ENCODE measurements around the gene PCDH9. TPM values are rescaled to one million over a fixed set of nuclear protein-coding genes. Genes with fewer than 3 reads are reported as not detected.
"Not testable (repeated sequence)": the region's sequence is repeated elsewhere in the genome, so short reads cannot be mapped to it uniquely, and the experiment has no call there.

The PCDH9 gene
- total RNA-seq, 1 donor from 2014 or later, result 0.20 TPM

GRCh38 chr13:67131393-67131792 is 98.7 kb downstream of the PCDH9 start:
- DNase-seq (ENCODE audit: low read depth in 2 of 2), result no peak

- no peak for DNase-seq (ENCODE audit: low read depth in 2 of 2)
These were observed 99.7 kb downstream of the PCDH9 start for GRCh38 chr13:67130444-67130843.

- DNase-seq (ENCODE audit: low read depth in 2 of 2), result no peak
These were observed 102.0 kb downstream of the PCDH9 start for GRCh38 chr13:67128136-67128535.

GRCh38 chr13:67125681-67126080 is 104.5 kb downstream of the PCDH9 start:
- no peak for DNase-seq (ENCODE audit: low read depth in 2 of 2)

GRCh38 chr13:67123165-67123564 is 107.0 kb downstream of the PCDH9 start:
- DNase-seq (ENCODE audit: low read depth in 2 of 2), result peak in 1 of 2 donors; percentile 15

- no peak for DNase-seq (ENCODE audit: low read depth in 2 of 2)
These were observed 107.9 kb downstream of the PCDH9 start for GRCh38 chr13:67122251-67122650.

- no peak for DNase-seq (ENCODE audit: low read depth in 2 of 2)
These were observed 109.1 kb downstream of the PCDH9 start for GRCh38 chr13:67120872-67121531.

GRCh38 chr13:67119481-67119894 is 110.6 kb downstream of the PCDH9 start:
- DNase-seq (ENCODE audit: low read depth in 2 of 2), result peak; percentile 59 to 82

GRCh38 chr13:67118277-67118676 is 111.9 kb downstream of the PCDH9 start:
- no peak for DNase-seq (ENCODE audit: low read depth in 2 of 2)

- DNase-seq (ENCODE audit: low read depth in 2 of 2), result no peak
These were observed 113.1 kb downstream of the PCDH9 start for GRCh38 chr13:67117010-67117550.

- DNase-seq (ENCODE audit: low read depth in 2 of 2), result no peak
These were observed 122.2 kb downstream of the PCDH9 start for GRCh38 chr13:67107979-67108378.

GRCh38 chr13:67106502-67107057 is 123.6 kb downstream of the PCDH9 start:
- DNase-seq (ENCODE audit: low read depth in 2 of 2), result no peak

- DNase-seq (ENCODE audit: low read depth in 2 of 2), result no peak
These were observed 128.2 kb downstream of the PCDH9 start for GRCh38 chr13:67101730-67102467.

- DNase-seq (ENCODE audit: low read depth in 2 of 2), result no peak
These were observed 129.4 kb downstream of the PCDH9 start for GRCh38 chr13:67100730-67101129.

- no peak for DNase-seq (ENCODE audit: low read depth in 2 of 2)
These were observed 130.6 kb downstream of the PCDH9 start for GRCh38 chr13:67099494-67099893.

- no peak for DNase-seq (ENCODE audit: low read depth in 2 of 2)
These were observed 132.2 kb downstream of the PCDH9 start for GRCh38 chr13:67097892-67098452.

GRCh38 chr13:67096893-67097292 is 133.2 kb downstream of the PCDH9 start:
- not testable (repeated sequence) for DNase-seq (ENCODE audit: low read depth in 2 of 2)

- DNase-seq (ENCODE audit: low read depth in 2 of 2), result no peak
These were observed 133.7 kb downstream of the PCDH9 start for GRCh38 chr13:67096418-67096817.

- peak in 1 of 2 donors; percentile 2 for DNase-seq (ENCODE audit: low read depth in 2 of 2)
These were observed 134.5 kb downstream of the PCDH9 start for GRCh38 chr13:67095621-67096020.

GRCh38 chr13:67094952-67095351 is 135.2 kb downstream of the PCDH9 start:
- no peak for DNase-seq (ENCODE audit: low read depth in 2 of 2)

GRCh38 chr13:67094078-67094477 is 136.1 kb downstream of the PCDH9 start:
- no peak for DNase-seq (ENCODE audit: low read depth in 2 of 2)

GRCh38 chr13:67091603-67092002 is 138.5 kb downstream of the PCDH9 start:
- DNase-seq (ENCODE audit: low read depth in 2 of 2), result no peak

Data from lung microvascular endothelial cell (primary cell).